ENCODE data around the gene C12orf42.
A peak's percentile ranks its signal among the peaks of the same experiment; 100 is the strongest.

The C12orf42 gene

GRCh38 chr12:103495469-103496456 is at the start of gene C12orf42:
Gene C12orf42, minus strand, starts transcription at chr12:103495968. Its CDS starts 17,542 bp downstream, at chr12:103478426.
- peak; percentile 24 for DNase-seq

GRCh38 chr12:103542078-103542477 is 46.3 kb upstream of the C12orf42 start:
- no peak for DNase-seq

- DNase-seq: no peak
Observed at GRCh38 chr12:103540319-103540718, 44.6 kb upstream of the C12orf42 start.

GRCh38 chr12:103538397-103538796 is 42.6 kb upstream of the C12orf42 start:
- DNase-seq: no peak

DNA sequence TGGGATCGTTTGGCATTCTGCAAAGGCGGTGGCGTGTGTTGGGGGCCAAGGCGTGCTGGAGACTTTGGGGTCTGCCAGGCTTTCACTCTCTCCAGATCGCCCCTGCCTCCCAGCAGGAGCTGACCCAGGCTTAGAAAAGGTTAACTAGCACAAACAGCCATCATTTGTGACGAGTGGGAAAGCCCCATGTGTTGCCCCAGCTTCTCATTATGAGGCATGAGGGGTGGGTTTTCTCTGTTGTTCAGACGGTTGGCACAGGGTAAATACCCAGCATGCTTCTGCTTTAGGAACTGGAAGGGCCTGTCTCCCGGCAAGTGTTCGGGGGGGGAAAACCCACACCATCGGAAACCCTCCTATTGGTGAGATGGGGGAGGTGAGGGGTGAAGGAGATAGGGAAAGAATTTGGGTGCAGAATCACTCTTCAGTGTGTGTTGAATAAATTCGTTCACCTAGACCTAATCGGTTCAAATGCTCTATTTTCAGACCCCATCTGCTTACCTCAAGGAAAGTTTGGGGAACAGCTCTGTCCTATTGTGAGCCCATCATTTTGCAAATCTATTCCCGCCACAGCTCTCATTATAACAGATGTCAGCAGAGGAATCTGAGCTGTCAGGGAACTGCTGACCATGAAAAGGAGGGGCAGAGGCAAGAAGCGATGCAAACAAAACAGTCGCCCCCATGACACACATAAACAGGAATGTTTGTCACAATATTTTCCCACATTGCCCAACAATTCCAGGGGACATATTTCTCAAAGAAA is 34.7 kb upstream of the C12orf42 start:
- no peak for DNase-seq

DNA sequence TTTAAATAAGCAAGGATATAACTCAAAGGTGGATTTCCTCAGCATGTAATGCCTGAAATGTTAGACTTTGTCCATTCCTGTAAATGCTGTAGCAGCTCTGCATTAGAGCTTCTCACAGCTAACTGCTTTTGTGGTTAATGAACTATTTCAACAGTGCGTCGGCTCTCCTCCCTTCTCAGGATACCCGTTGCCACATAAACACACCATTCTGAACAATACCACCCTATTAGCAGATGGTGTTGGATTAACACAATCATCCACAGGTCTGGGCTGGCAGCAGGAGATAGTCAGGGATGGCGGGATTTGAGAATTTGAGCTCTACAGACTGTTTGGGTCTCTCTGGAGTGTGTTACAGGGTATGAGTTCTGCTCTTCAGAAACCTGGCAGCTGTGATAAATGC is 33.5 kb upstream of the C12orf42 start:
- peak; percentile 90 for DNase-seq

GRCh38 chr12:103524238-103524875 is 28.6 kb upstream of the C12orf42 start:
- no peak for DNase-seq

DNA sequence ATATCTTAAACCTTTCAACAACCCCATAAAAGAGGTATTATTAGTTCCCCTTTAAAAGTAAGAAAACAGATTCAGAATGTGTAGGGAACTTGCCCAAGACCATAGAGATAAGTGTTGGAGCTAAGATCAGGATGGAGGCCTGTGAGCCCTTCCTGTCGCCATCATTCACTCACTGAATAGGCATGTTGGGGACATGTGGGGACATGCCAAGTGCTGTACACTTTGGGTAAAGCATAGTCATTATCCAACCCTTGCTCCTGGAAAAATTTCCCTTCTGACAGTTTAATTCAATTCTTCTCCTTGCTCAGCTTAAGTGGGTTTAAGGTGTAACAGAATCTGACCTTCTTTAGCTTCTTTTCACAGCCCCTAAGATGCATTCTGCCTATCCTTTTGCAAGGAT is 28.0 kb upstream of the C12orf42 start:
- DNase-seq: no peak

- DNase-seq: no peak
Observed at GRCh38 chr12:103520686-103521215, 25.0 kb upstream of the C12orf42 start.

GRCh38 chr12:103519632-103520031 is 23.9 kb upstream of the C12orf42 start:
- DNase-seq: no peak

DNA sequence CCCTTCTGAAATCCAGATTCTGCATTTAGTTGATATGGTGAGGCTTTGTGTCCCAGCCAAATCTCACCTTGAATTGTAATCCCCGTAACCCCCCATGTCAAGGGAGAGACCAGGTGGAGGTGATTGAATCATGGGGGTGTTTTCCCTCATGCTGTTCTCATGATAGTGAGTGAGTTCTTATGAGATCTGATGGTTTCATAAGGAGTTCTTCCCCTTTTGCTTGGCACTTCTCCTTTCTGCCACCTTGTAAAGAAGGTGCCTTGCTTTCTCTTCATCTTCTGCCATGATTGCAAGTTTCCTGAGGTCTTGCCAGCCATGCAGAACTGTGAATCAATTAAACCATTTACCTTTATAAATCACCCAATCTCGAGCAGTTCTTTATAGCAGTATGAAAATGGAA is 23.1 kb upstream of the C12orf42 start:
- DNase-seq: no peak

DNA sequence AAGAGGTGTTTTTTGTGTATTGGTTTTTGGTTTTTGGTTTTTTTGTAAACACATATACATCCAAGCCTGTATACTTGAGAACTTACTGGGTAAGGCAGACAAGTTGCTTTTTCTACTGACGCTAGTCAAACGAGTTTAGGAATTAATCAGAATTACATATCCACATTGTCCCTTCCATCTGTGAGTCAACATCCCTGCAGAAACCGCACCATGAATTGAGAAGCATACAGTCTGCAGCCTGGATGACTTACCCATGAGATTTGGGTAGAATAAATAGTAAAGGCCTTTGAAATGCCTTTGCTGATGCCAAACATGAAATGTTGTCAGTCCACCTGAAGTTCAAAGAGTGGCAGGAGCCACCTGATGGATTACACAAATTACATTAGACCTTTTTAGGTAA is 21.4 kb upstream of the C12orf42 start:
- DNase-seq: no peak

GRCh38 chr12:103515341-103515740 is 19.6 kb upstream of the C12orf42 start:
- no peak for DNase-seq

- DNase-seq: no peak
Observed at GRCh38 chr12:103513875-103514274, 18.1 kb upstream of the C12orf42 start.

- no peak for DNase-seq
Observed at GRCh38 chr12:103505371-103506236, 9.8 kb upstream of the C12orf42 start.

- DNase-seq: no peak
Observed at GRCh38 chr12:103504606-103505005, 8.8 kb upstream of the C12orf42 start.

- DNase-seq: no peak
Observed at GRCh38 chr12:103503546-103504480, 8.0 kb upstream of the C12orf42 start.

DNA sequence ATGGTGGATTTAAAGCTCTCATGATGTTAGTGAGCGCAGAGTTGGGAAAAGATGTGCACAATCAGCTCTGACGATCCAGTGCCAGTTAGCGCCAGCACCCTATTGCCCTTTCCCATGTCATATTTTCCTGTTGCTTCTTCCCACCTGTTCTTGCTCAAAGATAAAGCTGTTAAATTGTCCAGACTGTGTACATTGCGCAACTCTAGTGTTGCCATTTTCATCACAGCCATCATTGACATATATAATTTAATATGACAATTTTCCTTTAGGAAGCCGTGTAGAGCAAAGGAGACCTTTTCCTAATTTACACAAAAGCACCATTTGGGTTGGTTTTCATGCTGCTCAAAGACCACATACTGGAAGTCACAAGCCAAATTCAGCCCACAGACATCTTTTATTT is 5.7 kb upstream of the C12orf42 start:
- no peak for DNase-seq

DNA sequence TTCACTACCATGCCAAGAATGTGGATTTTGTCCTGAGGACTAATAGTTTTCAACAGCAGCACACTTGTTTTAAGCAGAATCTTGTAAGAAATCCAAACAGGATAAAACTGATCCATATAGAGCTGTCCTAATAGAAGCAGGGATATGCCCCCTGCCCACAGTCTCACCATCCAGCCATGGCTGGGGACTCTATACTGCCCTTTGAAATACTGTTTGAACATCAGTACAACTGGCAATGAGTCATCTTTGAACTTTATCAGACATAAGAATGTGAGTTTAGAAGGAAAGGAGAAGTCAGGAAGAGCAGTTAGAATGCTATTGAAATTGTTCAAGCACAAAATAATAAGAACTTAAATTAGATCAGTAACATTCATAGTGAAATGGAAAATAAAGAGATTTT is 3.8 kb upstream of the C12orf42 start:
- DNase-seq: no peak

DNA sequence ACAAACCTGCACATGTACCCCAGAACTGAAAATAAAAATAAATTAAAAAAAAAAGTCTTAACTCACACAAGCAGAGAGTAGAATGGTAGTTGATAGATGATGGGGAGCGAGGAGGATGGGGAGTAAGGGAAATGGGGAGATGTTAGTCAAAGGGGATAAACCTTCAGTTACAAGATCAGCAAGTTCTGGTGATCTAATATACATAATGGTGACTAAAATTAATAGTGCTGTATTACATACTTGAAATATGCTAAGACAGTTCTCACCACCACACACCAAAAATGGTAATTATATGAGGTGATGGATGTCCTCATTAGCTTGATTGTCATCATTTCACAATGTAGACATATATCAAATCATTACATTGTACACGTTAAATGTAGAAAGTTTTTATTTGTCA is 3.2 kb upstream of the C12orf42 start:
- DNase-seq: no peak
